Duodenal mucosa (tissue), 2 donors: Measurements from ENCODE around the gene LRP2BP.
"Not testable (repeated sequence)": the region's sequence is repeated elsewhere in the genome, so short reads cannot be mapped to it uniquely, and the experiment has no call there.

Source experiments
- H3K27ac ChIP-seq: one replicate; pipeline ENCODE4 v1.7.0; 2013; ENCODE audit warnings: low read depth, low read length
- H3K27me3 ChIP-seq, 2 donors: one replicate each; pipeline ENCODE4 v1.7.0; 2013; ENCODE audit warnings: low read length in 2 of 2, control low read depth in 1 of 2; ENCODE audit not compliant: insufficient read depth in 2 of 2, control insufficient read depth in 1 of 2
- H3K36me3 ChIP-seq, 2 donors: one replicate each; pipeline ENCODE4 v1.7.0; 2013; ENCODE audit warnings: low read length in 2 of 2, control low read depth in 1 of 2; ENCODE audit not compliant: insufficient read depth in 2 of 2, control insufficient read depth in 1 of 2
- H3K4me1 ChIP-seq, 2 donors: one replicate each; pipeline ENCODE4 v1.7.0; 2013; ENCODE audit warnings: low read length in 2 of 2, control low read depth in 1 of 2; ENCODE audit not compliant: insufficient read depth in 2 of 2, control insufficient read depth in 1 of 2
- H3K4me3 ChIP-seq, 2 donors: one replicate each; pipeline ENCODE4 v1.7.0; 2013; ENCODE audit warnings: low read length in 2 of 2, low read depth in 1 of 2
- H3K9ac ChIP-seq, 2 donors: one replicate each; pipeline ENCODE4 v1.7.0; 2013; ENCODE audit warnings: low read length in 2 of 2, low read depth in 1 of 2
- H3K9me3 ChIP-seq, 2 donors: one replicate each; pipeline ENCODE4 v1.7.0; 2013; ENCODE audit warnings: low read length in 2 of 2, control low read depth in 1 of 2; ENCODE audit not compliant: control insufficient read depth in 1 of 2

Gene LRP2BP

DNA sequence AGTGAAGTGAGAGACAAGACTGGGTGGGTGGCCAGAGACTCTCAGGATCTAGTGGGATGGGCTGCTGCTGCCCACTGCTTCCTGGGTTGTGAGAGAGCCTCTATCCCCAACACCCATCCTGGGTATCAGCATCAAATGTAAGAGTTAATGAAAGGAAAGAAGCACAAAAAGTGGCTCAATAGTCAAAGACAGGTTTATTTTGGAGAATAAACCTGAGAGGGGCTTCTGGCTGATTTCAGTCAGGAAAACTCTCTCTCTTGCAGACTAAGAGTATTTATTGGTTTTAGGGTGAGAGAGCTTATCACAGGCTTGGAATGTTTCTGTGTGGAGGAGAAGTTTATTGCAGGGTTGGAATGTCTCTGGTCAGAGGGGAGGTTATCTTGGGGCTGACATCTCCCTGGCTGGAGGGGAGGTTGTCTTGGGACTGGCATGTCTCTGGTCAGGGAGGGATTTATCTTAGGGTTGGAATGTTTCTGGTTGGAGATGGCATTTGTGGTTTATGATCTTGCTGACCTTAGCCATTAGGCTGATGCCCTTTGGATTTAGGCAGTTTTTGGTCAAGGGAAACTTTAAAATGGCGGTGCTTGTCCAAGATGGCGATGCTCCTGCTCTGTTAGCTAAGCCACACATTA is 65.7 kb downstream of the LRP2BP start:
- H3K9me3 ChIP-seq, H3K27ac ChIP-seq, H3K27me3 ChIP-seq: not testable (repeated sequence)

DNA sequence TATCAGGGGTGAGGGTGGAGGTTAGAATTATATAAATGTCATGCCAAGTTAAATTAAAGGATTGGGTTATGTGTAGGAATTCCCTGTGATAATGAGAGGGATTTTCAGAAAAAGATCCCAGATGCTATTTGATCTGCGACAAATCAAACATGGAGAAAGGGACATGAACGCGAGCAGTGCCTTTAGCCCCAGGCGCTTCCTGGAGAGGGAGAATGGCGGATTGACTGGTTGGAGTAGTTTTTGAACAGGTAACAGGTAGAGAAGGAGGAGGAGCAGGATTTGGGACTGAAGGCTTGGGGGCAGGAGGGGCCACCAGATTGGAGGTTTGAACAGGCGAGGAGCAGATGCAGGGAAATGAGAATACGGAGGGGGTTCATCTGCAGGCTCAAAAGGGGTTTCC is 67.1 kb downstream of the LRP2BP start:
- H3K36me3 ChIP-seq = no peaks in the 10 kb centered on the region
- no peaks in the 10 kb centered on the region for H3K9me3 ChIP-seq
- H3K27me3 ChIP-seq = no peaks in the 10 kb centered on the region
- no peak overlapping the region for H3K9ac ChIP-seq
- H3K27ac ChIP-seq = no peak overlapping the region
- no peak overlapping the region for H3K4me3 ChIP-seq
- H3K4me1 ChIP-seq = no peaks in the 10 kb centered on the region

More for the DNA sequence above, 65.7 kb downstream of the LRP2BP start:
- not testable (repeated sequence) for H3K9ac ChIP-seq, H3K36me3 ChIP-seq, H3K4me3 ChIP-seq, H3K4me1 ChIP-seq

DNA sequence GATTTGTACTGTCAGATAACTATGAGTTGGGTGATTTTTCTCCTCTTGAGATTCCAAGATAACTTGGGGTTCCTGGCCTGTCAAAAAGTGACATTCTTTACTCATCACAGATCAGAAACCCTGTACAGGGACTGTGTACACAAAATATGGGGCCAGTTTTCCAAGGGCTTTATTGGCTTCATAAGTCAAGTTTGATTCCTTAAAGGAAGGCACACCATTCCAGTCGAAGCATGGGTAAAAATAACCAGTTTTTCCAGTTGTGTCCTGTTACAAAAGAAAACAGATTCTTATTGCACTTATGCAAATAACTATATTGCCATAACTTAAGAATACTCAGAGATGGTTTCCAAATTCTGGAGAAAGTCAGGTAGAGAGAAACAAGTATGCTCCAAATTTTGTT is 70.0 kb downstream of the LRP2BP start:
- not testable (repeated sequence) for H3K27me3 ChIP-seq, H3K4me1 ChIP-seq, H3K27ac ChIP-seq, H3K9ac ChIP-seq, H3K36me3 ChIP-seq, H3K4me3 ChIP-seq, H3K9me3 ChIP-seq

DNA sequence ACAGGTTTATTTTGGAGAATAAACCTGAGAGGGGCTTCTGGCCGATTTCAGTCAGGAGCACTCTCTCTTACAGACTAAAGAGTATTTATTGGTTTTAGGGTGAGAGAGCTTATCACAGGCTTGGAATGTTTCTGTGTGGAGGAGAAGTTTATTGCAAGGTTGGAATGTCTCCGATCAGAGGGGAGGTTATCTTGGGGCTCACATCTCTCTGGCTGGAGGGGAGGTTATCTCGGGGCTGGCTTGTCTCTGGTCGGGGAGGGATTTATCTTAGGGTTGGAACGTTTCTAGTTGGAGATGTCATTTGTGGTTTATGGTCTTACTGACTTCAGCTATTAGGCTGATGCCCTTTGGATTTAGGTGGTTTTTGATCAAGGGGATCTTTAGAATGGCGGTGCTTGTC is 71.4 kb downstream of the LRP2BP start:
- not testable (repeated sequence) for H3K4me3 ChIP-seq, H3K27me3 ChIP-seq, H3K4me1 ChIP-seq, H3K9me3 ChIP-seq, H3K27ac ChIP-seq, H3K36me3 ChIP-seq, H3K9ac ChIP-seq

DNA sequence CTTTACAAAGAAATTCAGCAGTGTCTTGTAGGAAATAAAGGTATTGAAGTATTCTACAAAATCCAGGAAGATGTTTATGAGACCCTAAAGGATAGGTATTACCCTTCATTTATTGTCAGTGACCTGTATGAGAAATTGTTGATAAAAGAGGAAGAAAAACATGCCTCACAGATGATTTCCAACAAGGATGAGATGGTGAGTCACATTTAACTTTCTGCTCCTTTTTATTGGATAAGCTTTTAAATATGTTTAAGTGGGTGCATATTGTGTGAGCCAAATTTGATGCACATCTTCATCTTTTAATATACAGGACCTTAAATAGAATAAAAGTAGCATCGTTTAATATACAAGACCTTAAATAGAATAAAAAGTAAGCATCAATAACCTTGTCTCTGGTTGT is 72.1 kb downstream of the LRP2BP start:
- Histone ChIP-seq H3K27ac (no peak overlapping the region), H3K27me3 (no peaks in the 10 kb centered on the region), H3K36me3 (no peaks in the 10 kb centered on the region), H3K9ac (no peak overlapping the region), H3K9me3 (no peaks in the 10 kb centered on the region), H3K4me3 (no peak overlapping the region), H3K4me1 (no peaks in the 10 kb centered on the region)

DNA sequence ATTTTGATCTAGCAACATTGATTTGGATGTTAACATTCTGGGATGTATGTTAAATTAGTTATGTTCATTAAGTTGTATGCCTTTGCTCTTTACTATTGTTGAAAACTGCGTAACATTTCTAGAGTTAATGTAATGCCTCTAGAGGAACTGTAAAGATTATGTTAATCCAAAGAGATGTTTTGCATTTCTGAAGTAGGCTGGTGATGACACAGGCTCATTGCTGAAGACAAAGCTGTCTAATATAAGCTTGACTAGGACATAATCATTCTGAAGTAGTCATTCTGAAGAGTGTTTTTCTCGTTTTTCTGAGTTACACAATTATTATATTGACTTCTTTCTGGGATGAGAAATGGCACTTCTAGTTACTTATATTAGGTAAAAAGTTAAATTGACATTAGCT is 72.9 kb downstream of the LRP2BP start:
- Histone ChIP-seq H3K4me3 (no peak overlapping the region), H3K9me3 (no peaks in the 10 kb centered on the region), H3K27me3 (no peaks in the 10 kb centered on the region), H3K27ac (no peak overlapping the region), H3K4me1 (no peaks in the 10 kb centered on the region), H3K9ac (no peak overlapping the region), H3K36me3 (no peaks in the 10 kb centered on the region)

DNA sequence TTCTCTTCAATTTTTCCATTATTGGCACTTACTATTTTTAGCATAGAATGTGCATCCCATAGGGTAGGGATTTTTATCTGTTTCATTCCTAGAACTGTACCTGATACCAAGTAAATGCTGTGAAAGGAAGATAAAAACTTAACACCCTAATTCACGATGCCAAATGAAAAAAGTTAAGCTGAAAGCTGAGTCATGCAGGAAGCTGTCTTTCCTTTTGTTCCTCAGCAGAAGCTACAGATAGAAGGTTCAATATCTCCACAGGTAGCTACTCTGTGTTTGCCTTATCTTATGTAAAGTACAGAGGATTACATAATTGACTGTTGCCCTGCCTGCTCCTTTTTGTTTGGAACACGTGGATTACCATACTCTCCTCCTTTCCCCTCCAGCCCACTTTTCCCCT is 77.0 kb downstream of the LRP2BP start:
- Histone ChIP-seq H3K4me1 (no peaks in the 10 kb centered on the region), H3K27me3 (no peaks in the 10 kb centered on the region), H3K36me3 (peaks cover 0 to 5% of the 10 kb centered on the region in 2 donors), H3K9ac (no peak overlapping the region), H3K4me3 (no peak overlapping the region), H3K9me3 (no peaks in the 10 kb centered on the region), H3K27ac (no peak overlapping the region)

DNA sequence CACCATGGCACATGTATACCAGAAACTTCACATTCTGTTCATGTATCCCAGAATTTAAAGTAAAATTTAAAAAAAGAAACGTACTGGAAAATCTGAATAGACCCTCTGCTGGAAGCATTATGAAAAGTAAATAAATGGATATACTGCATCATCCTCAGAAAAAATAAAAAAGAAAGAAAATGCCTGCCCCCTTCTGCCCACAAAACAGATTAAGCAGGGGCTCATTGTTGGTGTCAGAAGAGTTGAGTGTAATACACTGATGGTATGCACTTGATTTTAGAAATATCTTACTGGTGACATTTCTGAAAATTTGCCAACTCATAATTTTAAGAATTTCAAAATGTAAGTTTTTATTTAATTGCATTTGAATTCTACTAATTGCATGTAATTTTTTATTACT is 77.8 kb downstream of the LRP2BP start:
- no peak overlapping the region for H3K9ac ChIP-seq
- H3K9me3 ChIP-seq = no peaks in the 10 kb centered on the region
- no peak overlapping the region for H3K27ac ChIP-seq
- peaks cover 0 to 8% of the 10 kb centered on the region in 2 donors for H3K36me3 ChIP-seq
- H3K4me3 ChIP-seq = no peak overlapping the region
- no peaks in the 10 kb centered on the region for H3K4me1 ChIP-seq
- H3K27me3 ChIP-seq = no peaks in the 10 kb centered on the region

DNA sequence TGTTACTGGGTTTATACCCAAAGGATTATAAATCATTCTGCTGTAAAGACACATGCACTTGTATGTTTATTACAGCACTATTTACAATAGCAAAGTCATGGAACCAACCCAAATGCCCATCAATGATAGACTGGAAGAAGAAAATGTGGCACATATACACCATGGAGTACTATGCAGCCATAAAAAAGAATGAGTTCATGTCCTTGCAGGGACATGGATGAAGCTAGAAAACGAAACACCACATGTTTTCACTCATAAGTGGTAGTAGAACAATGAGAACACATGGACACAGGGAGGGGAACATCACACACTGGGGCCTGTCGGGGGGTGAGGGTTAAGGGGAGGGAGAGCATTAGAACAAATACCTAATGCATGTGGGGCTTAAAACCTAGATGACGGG is 78.3 kb downstream of the LRP2BP start:
- H3K27ac ChIP-seq, H3K9ac ChIP-seq, H3K4me3 ChIP-seq, H3K4me1 ChIP-seq, H3K9me3 ChIP-seq, H3K27me3 ChIP-seq: not testable (repeated sequence)
- peaks cover 0 to 12% of the 10 kb centered on the region in 2 donors for H3K36me3 ChIP-seq
